Breast epithelium (tissue), 4 donors: ENCODE measurements around the gene PLEKHM3. TPM values are rescaled to one million over a fixed set of nuclear protein-coding genes. Genes with fewer than 3 reads are reported as not detected.

ENCODE experiments used
- DNase-seq, 2 donors: peaks; one replicate each; pipeline ENCODE4 v3.0.0-alpha.2; 2019; ENCODE audit warnings: low spot score in 2 of 2
- H3K27ac ChIP-seq, 2 donors: fragments of 200-600 bp; sonication (generic) in 1 of 2; one replicate each; pipeline ENCODE4 v1.5.1; 2016 to 2019; ENCODE audit warnings: mild to moderate bottlenecking in 1 of 2
- H3K27me3 ChIP-seq, 2 donors: fragments of 200-600 bp; sonication (generic) in 1 of 2; one replicate each; pipeline versions ENCODE4 v1.5.1 to v1.6.0; 2017 to 2019; ENCODE audit warnings: control low read depth in 1 of 2, mild to moderate bottlenecking in 1 of 2
- H3K36me3 ChIP-seq: fragments of 200-600 bp; one replicate; pipeline ENCODE4 v1.5.1; 2019
- H3K4me1 ChIP-seq, 2 donors: fragments of 200-600 bp; sonication (generic); one replicate each; pipeline ENCODE4 v1.5.1; 2016 to 2019; ENCODE audit warnings: control low read depth in 1 of 2
- H3K4me3 ChIP-seq, 3 donors: fragments of 200-600 bp; sonication (generic); 1 replicate in 2 of 3; 2 replicates in 1 of 3; pipeline ENCODE4 v1.5.1; 2016 to 2019; ENCODE audit warnings: mild to moderate bottlenecking in 3 of 3, moderate library complexity in 2 of 3
- H3K9me3 ChIP-seq, 2 donors: fragments of 200-600 bp; sonication (generic) in 1 of 2; one replicate each; pipeline ENCODE4 v1.5.1; 2016 to 2019; ENCODE audit warnings: control low read depth in 1 of 2
- POLR2A ChIP-seq: fragments of 450-650 bp; IDR thresholded peaks from one replicate; pipeline ENCODE4 v1.6.1; 2016; ENCODE audit warnings: antibody characterized with exemption, mild to moderate bottlenecking, moderate library complexity
- POLR2AphosphoS5 ChIP-seq, 3 donors: sonication (generic); formaldehyde crosslinking; IDR thresholded peaks; one replicate each; pipeline ENCODE4 v1.6.1; 2017; ENCODE audit warnings: antibody characterized with exemption in 3 of 3
- intact Hi-C: fragments of 100-400 bp; cut with DNase I; formaldehyde crosslinking; loops from one replicate; pipeline ENCODE4 v1.15.1; 2023; ENCODE audit warnings: low total_unique reads
- total RNA-seq, 3 donors: library from RNA; depleted of rRNA; stranded (reverse); fragments of >200 nt; gene quantifications; one replicate each; pipeline ENCODE4 v1.1.0, GENCODE V29; 2016
- TF ChIP-seq, protein P1 (sequence below), 3 donors: fragments of 450-650 bp; IDR thresholded peaks; one replicate each; pipeline ENCODE4 v1.5.1; 2016 to 2017; ENCODE audit warnings: antibody characterized with exemption in 3 of 3, mild to moderate bottlenecking in 3 of 3, moderate library complexity in 3 of 3

Gene PLEKHM3
- total RNA-seq, 3 donors from 2014 or later = 24.3 to 35.0 (median 29.0) TPM

GRCh38 chr2:207873794-207874193 is 151.5 kb downstream of the PLEKHM3 start:
- no peak overlapping the region for H3K27ac ChIP-seq
- intact Hi-C loops = no loop called here
- no peaks in the 10 kb centered on the region for H3K4me1 ChIP-seq
- no peak overlapping the region for H3K4me3 ChIP-seq
- H3K9me3 ChIP-seq = no peaks in the 10 kb centered on the region
- no peaks in the 10 kb centered on the region for H3K27me3 ChIP-seq
- no peaks in the 10 kb centered on the region for H3K36me3 ChIP-seq
- no peak for DNase-seq
- no peak for TF ChIP-seq POLR2A
- TF ChIP-seq POLR2AphosphoS5 (IDR thresholded peaks at IDR 0.05) = no peak
- TF ChIP-seq, protein P1, sequence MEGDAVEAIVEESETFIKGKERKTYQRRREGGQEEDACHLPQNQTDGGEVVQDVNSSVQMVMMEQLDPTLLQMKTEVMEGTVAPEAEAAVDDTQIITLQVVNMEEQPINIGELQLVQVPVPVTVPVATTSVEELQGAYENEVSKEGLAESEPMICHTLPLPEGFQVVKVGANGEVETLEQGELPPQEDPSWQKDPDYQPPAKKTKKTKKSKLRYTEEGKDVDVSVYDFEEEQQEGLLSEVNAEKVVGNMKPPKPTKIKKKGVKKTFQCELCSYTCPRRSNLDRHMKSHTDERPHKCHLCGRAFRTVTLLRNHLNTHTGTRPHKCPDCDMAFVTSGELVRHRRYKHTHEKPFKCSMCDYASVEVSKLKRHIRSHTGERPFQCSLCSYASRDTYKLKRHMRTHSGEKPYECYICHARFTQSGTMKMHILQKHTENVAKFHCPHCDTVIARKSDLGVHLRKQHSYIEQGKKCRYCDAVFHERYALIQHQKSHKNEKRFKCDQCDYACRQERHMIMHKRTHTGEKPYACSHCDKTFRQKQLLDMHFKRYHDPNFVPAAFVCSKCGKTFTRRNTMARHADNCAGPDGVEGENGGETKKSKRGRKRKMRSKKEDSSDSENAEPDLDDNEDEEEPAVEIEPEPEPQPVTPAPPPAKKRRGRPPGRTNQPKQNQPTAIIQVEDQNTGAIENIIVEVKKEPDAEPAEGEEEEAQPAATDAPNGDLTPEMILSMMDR (IDR thresholded peaks at IDR 0.05) = no peak

- no peak for DNase-seq
- H3K4me1 ChIP-seq = no peaks in the 10 kb centered on the region
- intact Hi-C loops = no loop called here
- no peaks in the 10 kb centered on the region for H3K36me3 ChIP-seq
- H3K27me3 ChIP-seq = no peaks in the 10 kb centered on the region
- no peak overlapping the region for H3K4me3 ChIP-seq
- TF ChIP-seq POLR2AphosphoS5 (IDR thresholded peaks at IDR 0.05) (no peak), POLR2A (no peak)
- TF ChIP-seq, protein P1 (IDR thresholded peaks at IDR 0.05) = no peak
- no peaks in the 10 kb centered on the region for H3K9me3 ChIP-seq
- H3K27ac ChIP-seq = no peak overlapping the region
Measured at GRCh38 chr2:207871911-207872310, 153.4 kb downstream of the PLEKHM3 start.

DNA sequence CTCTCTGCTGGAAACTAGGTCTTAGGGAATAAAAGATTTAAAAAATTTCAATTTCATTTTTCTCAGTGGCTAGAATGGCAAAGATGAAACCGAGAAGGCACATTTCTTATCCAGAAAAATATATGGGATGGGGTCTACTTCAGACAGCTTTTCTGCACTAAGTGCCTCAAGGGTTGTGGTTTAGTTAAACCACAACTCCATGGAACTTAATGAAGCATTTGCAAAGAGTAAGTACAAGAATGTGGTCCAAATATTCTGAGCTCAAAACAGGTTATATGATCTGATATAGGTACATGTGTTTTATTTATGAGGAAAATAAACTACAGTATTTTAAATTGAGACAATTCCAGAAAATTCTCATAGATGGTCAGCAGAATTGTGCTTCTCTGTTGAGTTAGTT is 153.8 kb downstream of the PLEKHM3 start:
- Histone ChIP-seq H3K4me1 (no peaks in the 10 kb centered on the region), H3K36me3 (no peaks in the 10 kb centered on the region), H3K4me3 (no peak overlapping the region), H3K27ac (no peak overlapping the region), H3K9me3 (no peaks in the 10 kb centered on the region), H3K27me3 (no peaks in the 10 kb centered on the region)
- DNase-seq = no peak
- TF ChIP-seq POLR2AphosphoS5 (IDR thresholded peaks at IDR 0.05) (no peak), POLR2A (no peak)
- TF ChIP-seq, protein P1 (IDR thresholded peaks at IDR 0.05) = no peak
- intact Hi-C loops = no loop called here

DNA sequence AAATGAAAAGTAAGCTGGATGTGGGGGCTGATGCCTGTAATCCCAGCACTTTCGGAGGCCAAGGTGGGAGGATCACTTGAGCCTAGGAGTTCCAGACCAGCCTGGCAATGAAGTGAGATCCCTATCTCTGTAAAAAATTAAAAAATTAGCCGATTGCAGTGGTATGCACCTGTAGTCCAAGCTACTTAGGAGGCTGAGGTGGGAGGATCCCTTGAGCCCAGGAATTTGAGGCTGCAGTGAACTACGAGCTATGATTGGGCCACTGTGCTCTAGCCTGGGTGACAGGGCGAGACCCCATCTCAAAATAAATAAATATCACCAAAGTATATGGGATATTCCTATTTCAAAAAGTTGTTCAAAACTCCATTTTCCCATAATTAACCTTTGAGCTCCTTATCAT is 154.5 kb downstream of the PLEKHM3 start:
- Histone ChIP-seq H3K27ac (no peak overlapping the region), H3K27me3 (no peaks in the 10 kb centered on the region), H3K4me1 (no peaks in the 10 kb centered on the region), H3K4me3 (no peak overlapping the region), H3K36me3 (no peaks in the 10 kb centered on the region), H3K9me3 (no peaks in the 10 kb centered on the region)
- DNase-seq = no peak
- no peak for TF ChIP-seq POLR2AphosphoS5 (IDR thresholded peaks at IDR 0.05)
- TF ChIP-seq POLR2A = no peak
- TF ChIP-seq, protein P1 (IDR thresholded peaks at IDR 0.05) = no peak
- intact Hi-C loops = no loop called here

DNA sequence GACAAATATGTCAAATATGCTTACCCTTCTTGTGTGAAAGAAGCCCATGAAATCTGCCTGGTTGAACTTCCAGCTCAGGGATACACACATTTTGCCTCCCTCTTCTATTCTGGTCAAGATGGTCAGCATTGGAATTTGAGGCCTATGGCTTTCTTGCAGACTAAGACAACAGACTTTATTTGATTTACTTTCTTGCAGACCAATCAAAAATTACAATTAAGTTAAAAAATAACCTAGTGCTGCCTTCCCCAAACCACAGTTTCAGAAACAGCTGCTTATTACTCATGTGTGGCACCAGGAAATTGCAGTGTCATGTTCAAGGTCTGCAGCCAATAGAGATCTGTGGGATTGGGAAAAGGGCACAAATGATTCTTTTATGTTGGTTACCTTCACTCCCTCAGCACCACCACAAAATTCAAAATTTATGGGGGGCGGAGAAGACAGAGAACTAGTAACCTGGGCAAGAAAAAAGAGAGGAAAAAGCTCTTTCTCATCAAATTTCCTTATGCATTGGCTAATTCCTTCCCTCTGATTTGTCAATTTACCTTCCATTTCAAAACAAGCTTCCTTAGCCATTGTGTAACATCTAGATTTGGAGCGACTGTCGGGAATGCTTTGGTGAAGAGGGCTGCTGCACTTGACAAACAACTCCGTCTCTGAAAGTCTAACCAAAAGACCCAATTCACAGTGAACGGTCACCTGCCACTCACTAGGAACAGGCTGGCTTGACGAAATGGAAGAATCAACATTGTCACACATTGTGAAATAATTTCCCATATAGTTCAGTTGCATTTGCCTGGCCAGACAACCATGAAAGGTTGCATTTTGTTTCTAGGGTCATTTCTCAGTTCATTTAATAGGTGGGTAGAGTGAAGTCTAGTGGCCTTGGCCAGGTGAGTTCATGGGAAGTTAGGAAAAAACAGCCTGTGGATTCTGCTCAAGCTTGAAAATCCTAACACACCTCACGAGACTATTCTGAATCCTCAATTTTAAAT is 155.2 kb downstream of the PLEKHM3 start:
- no peaks in the 10 kb centered on the region for H3K27me3 ChIP-seq
- TF ChIP-seq, protein P1 (IDR thresholded peaks at IDR 0.05) = no peak
- TF ChIP-seq POLR2AphosphoS5 (IDR thresholded peaks at IDR 0.05) = no peak
- no peak for TF ChIP-seq POLR2A
- H3K27ac ChIP-seq = no peak overlapping the region
- DNase-seq = no peak
- intact Hi-C loops = no loop called here
- no peak overlapping the region for H3K4me3 ChIP-seq
- no peaks in the 10 kb centered on the region for H3K4me1 ChIP-seq
- no peaks in the 10 kb centered on the region for H3K9me3 ChIP-seq
- no peaks in the 10 kb centered on the region for H3K36me3 ChIP-seq
